GM12878 (cell line): Measurements from ENCODE around the gene CAP2. TPM values are rescaled to one million over a fixed set of nuclear protein-coding genes. Genes with fewer than 3 reads are reported as not detected.

Source experiments
- ATAC-seq: fragments of 200-7000 bp; cut with Tn5 transposase; 3 replicates; pipeline ENCODE4 v1.9.1; 2020; ENCODE audit warnings: mild to moderate bottlenecking, moderate library complexity
- BruUV-seq: library from RNA; stranded (reverse); fragments of 400-500 nt; replicated peaks from 2 replicates; lab custom pipeline; 2021; lab: Mats Ljungman, UMichigan
- CTCF ChIA-PET: fragments of 300-600 bp; sonication (Branson Sonifier 250); formaldehyde crosslinking; extraction: SDS; loops from one replicate; lab custom pipeline; 2021; ENCODE audit warnings: inconsistent platforms; lab: Yijun Ruan, JAX
- POLR2A ChIA-PET: fragments of 350-600 bp; formaldehyde crosslinking; extraction: SDS; loops from one replicate; lab custom pipeline; 2021; ENCODE audit warnings: inconsistent platforms; lab: Charles Lee
- RAD21 ChIA-PET: fragments of 300-600 bp; sonication (Branson Sonifier 250); formaldehyde crosslinking; loops from one replicate; lab custom pipeline; 2023; ENCODE audit warnings: antibody characterized with exemption; ENCODE audit not compliant: unreplicated experiment; lab: Charles Lee
- SMC1A ChIA-PET: fragments of 300-600 bp; sonication (Branson Sonifier 250); formaldehyde crosslinking; loops from one replicate; lab custom pipeline; 2023; ENCODE audit not compliant: unreplicated experiment, uncharacterized antibody; lab: Charles Lee
- DNase-seq: peaks from one replicate; pipeline ENCODE4 v3.0.0-alpha.2; 2011; ENCODE audit warnings: low read depth, low spot score
- FAIRE-seq: peaks from 3 replicates; lab custom pipeline; 2011; peaks lifted over from hg19 to GRCh38; lab: Jason Lieb, UNC
- H2AFZ ChIP-seq: 2 replicates; pipeline ENCODE4 v1.6.0; 2011; ENCODE audit warnings: low read depth, low read length, control low read depth; ENCODE audit not compliant: control insufficient read depth
- H3K27ac ChIP-seq: 2 replicates; pipeline ENCODE4 v1.5.1; 2011; ENCODE audit warnings: control low read depth; ENCODE audit not compliant: control insufficient read depth, insufficient read depth
- H3K27me3 ChIP-seq, 2 experiments: replicated peaks in 1 of 2; 2 replicates each; pipeline versions ENCODE4 v1.6.0 to v1.6.1; 2011; ENCODE audit warnings: low read length in 1 of 2; ENCODE audit not compliant: control insufficient read depth in 2 of 2, insufficient read depth in 2 of 2
- H3K36me3 ChIP-seq, 2 experiments: 2 replicates each; pipeline ENCODE4 v1.5.1; 2011; ENCODE audit warnings: low read length in 1 of 2; ENCODE audit not compliant: control insufficient read depth in 2 of 2, insufficient read depth in 2 of 2
- H3K4me1 ChIP-seq: 2 replicates; pipeline ENCODE4 v1.6.1; 2011; ENCODE audit warnings: mild to moderate bottlenecking, low read length, moderate library complexity, mixed read lengths; ENCODE audit not compliant: control insufficient read depth, insufficient read depth
- H3K4me2 ChIP-seq: 2 replicates; pipeline ENCODE4 v1.6.0; 2011; ENCODE audit warnings: control low read depth; ENCODE audit not compliant: control insufficient read depth, insufficient read depth
- H3K4me3 ChIP-seq: fragments of 200-600 bp; sonication (generic); 2 replicates; pipeline ENCODE4 v1.5.1; 2016
- H3K79me2 ChIP-seq: 2 replicates; pipeline ENCODE4 v1.6.0; 2011; ENCODE audit warnings: low read length; ENCODE audit not compliant: control insufficient read depth, insufficient read depth
- H3K9ac ChIP-seq: 2 replicates; pipeline ENCODE4 v1.8.0; 2011; ENCODE audit warnings: low read length, control low read depth, mixed read lengths; ENCODE audit not compliant: control insufficient read depth, insufficient read depth
- H3K9me3 ChIP-seq: replicated peaks from 3 replicates; pipeline ENCODE4 v1.5.1; 2011; ENCODE audit warnings: mild to moderate bottlenecking, low read length; ENCODE audit not compliant: control insufficient read depth, insufficient read depth
- H4K20me1 ChIP-seq: 2 replicates; pipeline ENCODE4 v1.6.0; 2011; ENCODE audit not compliant: control insufficient read depth, insufficient read depth
- SIX5 ChIP-seq: IDR thresholded peaks from 2 replicates; pipeline ENCODE4 v1.6.1; 2011; ENCODE audit warnings: mild to moderate bottlenecking, low read depth, low read length, moderate library complexity; ENCODE audit not compliant: severe bottlenecking
- ZSCAN29 ChIP-seq: fragments of 450-650 bp; IDR thresholded peaks from 2 replicates; pipeline ENCODE4 v1.6.1; 2017; ENCODE audit warnings: mild to moderate bottlenecking, moderate library complexity
- WGBS: methylation state at CpG from one replicate; pipeline ENCODE4 v1.1.6; 2016; ENCODE audit warnings: low lambda C conversion rate; ENCODE audit not compliant: insufficient replicate concordance, insufficient coverage; ENCODE audit errors: missing lambda C conversion rate; 5-methylcytosine and 5-hydroxymethylcytosine counted together
- in situ Hi-C: fragments of 300-500 bp; cut with MboI; formaldehyde crosslinking; loops from 9 replicates; pipeline ENCODE4 v1.14.3; 2018; ENCODE audit warnings: mixed read lengths
- intact Hi-C: fragments of 100-400 bp; cut with micrococcal nuclease; formaldehyde crosslinking; loops from one replicate; pipeline ENCODE4 v1.14.2; 2022; ENCODE audit not compliant: unreplicated experiment
- polyA plus RNA-seq, 11 experiments: library from polyadenylated mRNA; depleted of rRNA in 4 of 11; unstranded in 6 of 11; stranded (reverse) in 5 of 11; fragments of >200 nt; fragmentation: Nextera tagmentation in 4 of 11; fragmentation: Illumina TruSeq in 1 of 11; extraction: Ambion mirVana in 4 of 11; extraction: Trizol in 1 of 11; gene quantifications; 1 replicate in 1 of 11; 2 replicates in 10 of 11; pipeline versions ENCODE4 v1.2.1 to v1.2.3, GENCODE V29; 2011 to 2016; ENCODE audit warnings: inconsistent platforms in 2 of 11, missing spikeins in 2 of 11, low read depth in 1 of 11
- total RNA-seq, 4 experiments: library from RNA; depleted of rRNA in 3 of 4; stranded (reverse); fragments of >200 nt in 3 of 4; fragmentation: Illumina TruSeq in 1 of 4; extraction: Trizol in 1 of 4; gene quantifications; 2 replicates each; pipeline versions ENCODE4 v1.2.1 to v1.2.3, GENCODE V29; 2013 to 2021
- TF ChIP-seq, protein P1 (sequence below): fragments of 450-650 bp; IDR thresholded peaks from 2 replicates; pipeline ENCODE4 v1.6.1; 2018; ENCODE audit warnings: mild to moderate bottlenecking, low read depth, moderate library complexity; ENCODE audit not compliant: partially characterized antibody

CAP2 gene
- total and polyA plus RNA-seq, 10 of the 15 experiments (the other 5 are each of a cell fraction or from before 2014, with no cell fraction given), result 0.10 to 2.0 (median 0.15) TPM; not detected in 7

DNA sequence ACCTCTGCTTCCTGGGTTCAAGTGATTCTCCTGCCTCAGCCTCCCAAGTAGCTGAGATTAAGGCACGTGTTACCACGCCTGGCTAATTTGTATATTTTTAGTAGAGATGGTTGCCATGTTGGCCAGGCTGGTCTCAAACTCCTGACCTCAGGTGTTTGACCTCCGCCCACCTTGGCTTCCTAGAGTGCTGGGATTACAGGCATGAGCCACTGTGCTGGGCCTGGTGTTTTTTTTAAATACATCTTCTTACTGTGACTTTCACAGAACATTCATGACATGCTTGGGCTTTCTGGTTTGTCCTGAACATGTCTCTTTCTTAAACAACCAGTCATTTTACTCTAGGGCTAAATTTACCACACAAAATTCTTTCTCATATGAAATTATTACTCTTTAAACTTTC lies 172.0 kb downstream of the CAP2 start:
- in situ Hi-C loops, result no loop called here
- intact Hi-C loops, result no loop called here
- TF ChIP-seq SIX5 (no peak), ZSCAN29 (no peak)
- TF ChIP-seq, protein P1, sequence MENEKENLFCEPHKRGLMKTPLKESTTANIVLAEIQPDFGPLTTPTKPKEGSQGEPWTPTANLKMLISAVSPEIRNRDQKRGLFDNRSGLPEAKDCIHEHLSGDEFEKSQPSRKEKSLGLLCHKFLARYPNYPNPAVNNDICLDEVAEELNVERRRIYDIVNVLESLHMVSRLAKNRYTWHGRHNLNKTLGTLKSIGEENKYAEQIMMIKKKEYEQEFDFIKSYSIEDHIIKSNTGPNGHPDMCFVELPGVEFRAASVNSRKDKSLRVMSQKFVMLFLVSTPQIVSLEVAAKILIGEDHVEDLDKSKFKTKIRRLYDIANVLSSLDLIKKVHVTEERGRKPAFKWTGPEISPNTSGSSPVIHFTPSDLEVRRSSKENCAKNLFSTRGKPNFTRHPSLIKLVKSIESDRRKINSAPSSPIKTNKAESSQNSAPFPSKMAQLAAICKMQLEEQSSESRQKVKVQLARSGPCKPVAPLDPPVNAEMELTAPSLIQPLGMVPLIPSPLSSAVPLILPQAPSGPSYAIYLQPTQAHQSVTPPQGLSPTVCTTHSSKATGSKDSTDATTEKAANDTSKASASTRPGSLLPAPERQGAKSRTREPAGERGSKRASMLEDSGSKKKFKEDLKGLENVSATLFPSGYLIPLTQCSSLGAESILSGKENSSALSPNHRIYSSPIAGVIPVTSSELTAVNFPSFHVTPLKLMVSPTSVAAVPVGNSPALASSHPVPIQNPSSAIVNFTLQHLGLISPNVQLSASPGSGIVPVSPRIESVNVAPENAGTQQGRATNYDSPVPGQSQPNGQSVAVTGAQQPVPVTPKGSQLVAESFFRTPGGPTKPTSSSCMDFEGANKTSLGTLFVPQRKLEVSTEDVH, result no peak
- FAIRE-seq (no peak), ATAC-seq (no peak), DNase-seq (no peak)
- CTCF ChIA-PET, result no interaction called here
- no peak overlapping the region for H3K9ac ChIP-seq
- H3K4me3 ChIP-seq, result no peak overlapping the region
- H3K4me2 ChIP-seq, result no peak overlapping the region
- H4K20me1 ChIP-seq, result no peaks in the 10 kb centered on the region
- H3K27ac ChIP-seq, result no peak overlapping the region
- BruUV-seq, result no TSS peak
- H3K36me3 ChIP-seq, result no peaks in the 10 kb centered on the region
- SMC1A ChIA-PET, result interaction anchor here (0.6 kb wide), 1 partner anchor 315 kb away, joined by 3 read pairs; no protein-coding TSS in a partner anchor
- no peaks in the 10 kb centered on the region for H3K27me3 ChIP-seq
- POLR2A ChIA-PET, result no interaction called here
- 18% methylated on average over 3 of the region's 3 CpGs for WGBS
- no peaks in the 10 kb centered on the region for H3K79me2 ChIP-seq
- RAD21 ChIA-PET, result no interaction called here
- no peak overlapping the region for H2AFZ ChIP-seq
- no peaks in the 10 kb centered on the region; the same call in 2 of the 3 replicates for H3K9me3 ChIP-seq
- H3K4me1 ChIP-seq, result no peaks in the 10 kb centered on the region
